ENCODE measurements around the gene GSTA3.
"Not testable (repeated sequence)": the region's sequence is repeated elsewhere in the genome, so short reads cannot be mapped to it uniquely, and the experiment has no call there.

The GSTA3 gene

GRCh38 chr6:52927451-52927850 is 18.0 kb upstream of the GSTA3 start:
- H3K9me3 ChIP-seq (ENCODE audit: control insufficient read depth, low read length), result no peaks in the 10 kb centered on the region

GRCh38 chr6:52925919-52926792 is 16.7 kb upstream of the GSTA3 start:
- no peaks in the 10 kb centered on the region for H3K27me3 ChIP-seq (replicated peaks; ENCODE audit: control insufficient read depth, insufficient read depth, low read length)
- H3K9me3 ChIP-seq (ENCODE audit: control insufficient read depth, low read length), result no peaks in the 10 kb centered on the region
- H3K4me1 ChIP-seq (ENCODE audit: control insufficient read depth, insufficient read depth, low read length), result peaks cover 12% of the 10 kb centered on the region
- no peak for DNase-seq (ENCODE audit: low read depth)
- H3K4me3 ChIP-seq (ENCODE audit: low read length), result no peak overlapping the region
- H3K36me3 ChIP-seq (ENCODE audit: control insufficient read depth, insufficient read depth, low read length, severe bottlenecking), result no peaks in the 10 kb centered on the region
- no peak overlapping the region for H3K9ac ChIP-seq (ENCODE audit: low read length)

More at GRCh38 chr6:52927451-52927850, 18.0 kb upstream of the GSTA3 start:
- no peaks in the 10 kb centered on the region for H3K27me3 ChIP-seq (replicated peaks; ENCODE audit: control insufficient read depth, insufficient read depth, low read length)
- no peak for DNase-seq (ENCODE audit: low read depth)
- H3K9ac ChIP-seq (ENCODE audit: low read length), result no peak overlapping the region
- no peak overlapping the region for H3K4me3 ChIP-seq (ENCODE audit: low read length)
- no peaks in the 10 kb centered on the region for H3K36me3 ChIP-seq (ENCODE audit: control insufficient read depth, insufficient read depth, low read length, severe bottlenecking)
- peaks cover 12% of the 10 kb centered on the region for H3K4me1 ChIP-seq (ENCODE audit: control insufficient read depth, insufficient read depth, low read length)

GRCh38 chr6:52925042-52925441 is 15.5 kb upstream of the GSTA3 start:
- Histone ChIP-seq H3K36me3 (ENCODE audit: control insufficient read depth, insufficient read depth, low read length, severe bottlenecking) (no peaks in the 10 kb centered on the region), H3K9me3 (ENCODE audit: control insufficient read depth, low read length) (no peaks in the 10 kb centered on the region)
- DNase-seq (ENCODE audit: low read depth), result no peak

GRCh38 chr6:52923689-52924088 is 14.2 kb upstream of the GSTA3 start:
- H3K9ac ChIP-seq (ENCODE audit: low read length); H3K27me3 ChIP-seq (replicated peaks; ENCODE audit: control insufficient read depth, insufficient read depth, low read length); H3K4me1 ChIP-seq (ENCODE audit: control insufficient read depth, insufficient read depth, low read length); H3K4me3 ChIP-seq (ENCODE audit: low read length); H3K9me3 ChIP-seq (ENCODE audit: control insufficient read depth, low read length); DNase-seq (ENCODE audit: low read depth); H3K36me3 ChIP-seq (ENCODE audit: control insufficient read depth, insufficient read depth, low read length, severe bottlenecking): not testable (repeated sequence)

More at GRCh38 chr6:52925042-52925441, 15.5 kb upstream of the GSTA3 start:
- Histone ChIP-seq H3K9ac (ENCODE audit: low read length) (no peak overlapping the region), H3K27me3 (replicated peaks; ENCODE audit: control insufficient read depth, insufficient read depth, low read length) (no peaks in the 10 kb centered on the region), H3K4me3 (ENCODE audit: low read length) (no peak overlapping the region), H3K4me1 (ENCODE audit: control insufficient read depth, insufficient read depth, low read length) (peaks cover 11% of the 10 kb centered on the region)

GRCh38 chr6:52922161-52922560 is 12.7 kb upstream of the GSTA3 start:
- Histone ChIP-seq H3K4me3 (ENCODE audit: low read length) (no peak overlapping the region), H3K9ac (ENCODE audit: low read length) (no peak overlapping the region), H3K36me3 (ENCODE audit: control insufficient read depth, insufficient read depth, low read length, severe bottlenecking) (no peaks in the 10 kb centered on the region), H3K9me3 (ENCODE audit: control insufficient read depth, low read length) (no peaks in the 10 kb centered on the region), H3K27me3 (replicated peaks; ENCODE audit: control insufficient read depth, insufficient read depth, low read length) (no peaks in the 10 kb centered on the region), H3K4me1 (ENCODE audit: control insufficient read depth, insufficient read depth, low read length) (peaks cover 3% of the 10 kb centered on the region)
- DNase-seq (ENCODE audit: low read depth), result no peak

GRCh38 chr6:52921743-52922142 is 12.2 kb upstream of the GSTA3 start:
- no peaks in the 10 kb centered on the region for H3K36me3 ChIP-seq (ENCODE audit: control insufficient read depth, insufficient read depth, low read length, severe bottlenecking)
- DNase-seq (ENCODE audit: low read depth), result no peak

GRCh38 chr6:52919511-52919910 is 10.0 kb upstream of the GSTA3 start:
- H3K4me3 ChIP-seq (ENCODE audit: low read length); H3K27me3 ChIP-seq (replicated peaks; ENCODE audit: control insufficient read depth, insufficient read depth, low read length); H3K9me3 ChIP-seq (ENCODE audit: control insufficient read depth, low read length); H3K36me3 ChIP-seq (ENCODE audit: control insufficient read depth, insufficient read depth, low read length, severe bottlenecking); H3K9ac ChIP-seq (ENCODE audit: low read length); H3K4me1 ChIP-seq (ENCODE audit: control insufficient read depth, insufficient read depth, low read length): not testable (repeated sequence)
- peak; percentile 35 for DNase-seq (ENCODE audit: low read depth)

More at GRCh38 chr6:52921743-52922142, 12.2 kb upstream of the GSTA3 start:
- H3K4me1 ChIP-seq (ENCODE audit: control insufficient read depth, insufficient read depth, low read length), result peaks cover 3% of the 10 kb centered on the region
- H3K9ac ChIP-seq (ENCODE audit: low read length), result no peak overlapping the region
- H3K27me3 ChIP-seq (replicated peaks; ENCODE audit: control insufficient read depth, insufficient read depth, low read length), result no peaks in the 10 kb centered on the region
- H3K4me3 ChIP-seq (ENCODE audit: low read length), result no peak overlapping the region
- H3K9me3 ChIP-seq (ENCODE audit: control insufficient read depth, low read length), result no peaks in the 10 kb centered on the region

- not testable (repeated sequence) for H3K27me3 ChIP-seq (replicated peaks; ENCODE audit: control insufficient read depth, insufficient read depth, low read length); DNase-seq (ENCODE audit: low read depth); H3K4me3 ChIP-seq (ENCODE audit: low read length); H3K4me1 ChIP-seq (ENCODE audit: control insufficient read depth, insufficient read depth, low read length); H3K9me3 ChIP-seq (ENCODE audit: control insufficient read depth, low read length); H3K36me3 ChIP-seq (ENCODE audit: control insufficient read depth, insufficient read depth, low read length, severe bottlenecking); H3K9ac ChIP-seq (ENCODE audit: low read length)
Observed at GRCh38 chr6:52918771-52919170, 9.3 kb upstream of the GSTA3 start.

GRCh38 chr6:52918027-52918686 is 8.7 kb upstream of the GSTA3 start:
- not testable (repeated sequence) for H3K9me3 ChIP-seq (ENCODE audit: control insufficient read depth, low read length); H3K4me1 ChIP-seq (ENCODE audit: control insufficient read depth, insufficient read depth, low read length); H3K9ac ChIP-seq (ENCODE audit: low read length); H3K4me3 ChIP-seq (ENCODE audit: low read length); H3K36me3 ChIP-seq (ENCODE audit: control insufficient read depth, insufficient read depth, low read length, severe bottlenecking); H3K27me3 ChIP-seq (replicated peaks; ENCODE audit: control insufficient read depth, insufficient read depth, low read length)
- DNase-seq (ENCODE audit: low read depth), result peak; percentile 90

GRCh38 chr6:52914516-52914915 is 5.0 kb upstream of the GSTA3 start:
- Histone ChIP-seq H3K4me1 (ENCODE audit: control insufficient read depth, insufficient read depth, low read length) (peaks cover 3% of the 10 kb centered on the region), H3K27me3 (replicated peaks; ENCODE audit: control insufficient read depth, insufficient read depth, low read length) (no peaks in the 10 kb centered on the region), H3K9ac (ENCODE audit: low read length) (no peak overlapping the region), H3K36me3 (ENCODE audit: control insufficient read depth, insufficient read depth, low read length, severe bottlenecking) (no peaks in the 10 kb centered on the region), H3K4me3 (ENCODE audit: low read length) (no peak overlapping the region), H3K9me3 (ENCODE audit: control insufficient read depth, low read length) (no peaks in the 10 kb centered on the region)
- DNase-seq (ENCODE audit: low read depth), result no peak

GRCh38 chr6:52910091-52910490 is 593 bp upstream of the GSTA3 start:
- Histone ChIP-seq H3K36me3 (ENCODE audit: control insufficient read depth, insufficient read depth, low read length, severe bottlenecking) (no peaks in the 10 kb centered on the region), H3K27me3 (replicated peaks; ENCODE audit: control insufficient read depth, insufficient read depth, low read length) (no peaks in the 10 kb centered on the region), H3K9me3 (ENCODE audit: control insufficient read depth, low read length) (no peaks in the 10 kb centered on the region), H3K9ac (ENCODE audit: low read length) (no peak overlapping the region), H3K4me3 (ENCODE audit: low read length) (no peak overlapping the region), H3K4me1 (ENCODE audit: control insufficient read depth, insufficient read depth, low read length) (no peaks in the 10 kb centered on the region)
- DNase-seq (ENCODE audit: low read depth), result no peak

Data from adipocyte (in vitro differentiated cells).